Epithelial cell of esophagus (primary cell): Measurements from ENCODE around the gene ADARB2.

Source experiments
- DNase-seq: peaks from one replicate; pipeline ENCODE4 v3.0.0; 2010; ENCODE audit warnings: low read depth
- H3K4me3 ChIP-seq: 2 replicates; pipeline ENCODE4 v1.5.1; 2011; ENCODE audit warnings: mild to moderate bottlenecking, low read length, control low read depth
- CTCF ChIP-seq: IDR thresholded peaks from 2 replicates; pipeline ENCODE4 v1.5.1; 2011; ENCODE audit warnings: low read depth, mild to moderate bottlenecking, low read length, control low read depth, inconsistent platforms; ENCODE audit not compliant: insufficient read depth; ENCODE audit errors: missing control alignments

Gene ADARB2

GRCh38 chr10:1667392-1667791, 69.9 kb downstream of the ADARB2 start:
- no peak for TF ChIP-seq CTCF
- DNase-seq, result no peak
- no peak overlapping the region for H3K4me3 ChIP-seq

- no peak overlapping the region for H3K4me3 ChIP-seq
- no peak for TF ChIP-seq CTCF
- DNase-seq, result no peak
These were observed 71.2 kb downstream of the ADARB2 start for GRCh38 chr10:1666147-1666546.

GRCh38 chr10:1665681-1666080, 71.6 kb downstream of the ADARB2 start:
- H3K4me3 ChIP-seq, result no peak overlapping the region
- TF ChIP-seq CTCF, result no peak
- DNase-seq, result no peak

- no peak for TF ChIP-seq CTCF
- no peak overlapping the region for H3K4me3 ChIP-seq
- DNase-seq, result no peak
These were observed 72.2 kb downstream of the ADARB2 start for GRCh38 chr10:1665021-1665661.

GRCh38 chr10:1664333-1664964, 72.9 kb downstream of the ADARB2 start:
- H3K4me3 ChIP-seq, result no peak overlapping the region
- no peak for TF ChIP-seq CTCF
- DNase-seq, result no peak

GRCh38 chr10:1663226-1663625, 74.1 kb downstream of the ADARB2 start:
- H3K4me3 ChIP-seq, result no peak overlapping the region
- no peak for TF ChIP-seq CTCF
- DNase-seq, result no peak
